OCI-LY1 (cell line): ENCODE measurements around the gene CCDC43.

Experiments
- EZH2 ChIP-seq: fragments of 200-600 bp; sonication (generic), shearing (Covaris generic); IDR thresholded peaks from 2 replicates; pipeline ENCODE4 v1.8.0; 2017; ENCODE audit warnings: borderline replicate concordance, mixed run types, mild to moderate bottlenecking, antibody characterized with exemption, low read length, moderate library complexity, mixed read lengths
- TF ChIP-seq, protein P1 (sequence below): fragments of 200-600 bp; sonication (generic), shearing (Covaris generic); IDR thresholded peaks from 2 replicates; pipeline ENCODE4 v1.5.1; 2017; ENCODE audit warnings: mild to moderate bottlenecking, antibody characterized with exemption, low read length, moderate library complexity, mixed read lengths

DNA sequence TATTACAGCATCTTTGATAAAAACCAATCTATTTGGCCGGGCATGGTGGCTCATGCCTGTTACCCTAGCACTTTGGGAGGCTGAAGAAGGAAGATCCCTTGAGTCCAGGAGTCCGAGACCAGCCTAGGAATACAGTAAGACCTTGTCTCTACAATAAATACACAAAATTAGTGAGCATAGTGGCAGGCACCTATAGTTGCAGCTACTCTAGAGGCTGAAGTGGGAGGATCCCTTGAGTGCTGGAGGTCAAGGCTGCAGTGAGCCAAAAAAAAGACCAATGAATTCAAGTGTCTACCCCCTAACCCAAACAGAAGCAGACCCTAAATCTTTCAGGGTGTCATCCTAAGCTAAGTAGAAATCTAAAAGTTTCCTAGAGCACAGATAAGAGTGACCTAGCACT is 40.6 kb downstream of the CCDC43 start:
- TF ChIP-seq, protein P1, sequence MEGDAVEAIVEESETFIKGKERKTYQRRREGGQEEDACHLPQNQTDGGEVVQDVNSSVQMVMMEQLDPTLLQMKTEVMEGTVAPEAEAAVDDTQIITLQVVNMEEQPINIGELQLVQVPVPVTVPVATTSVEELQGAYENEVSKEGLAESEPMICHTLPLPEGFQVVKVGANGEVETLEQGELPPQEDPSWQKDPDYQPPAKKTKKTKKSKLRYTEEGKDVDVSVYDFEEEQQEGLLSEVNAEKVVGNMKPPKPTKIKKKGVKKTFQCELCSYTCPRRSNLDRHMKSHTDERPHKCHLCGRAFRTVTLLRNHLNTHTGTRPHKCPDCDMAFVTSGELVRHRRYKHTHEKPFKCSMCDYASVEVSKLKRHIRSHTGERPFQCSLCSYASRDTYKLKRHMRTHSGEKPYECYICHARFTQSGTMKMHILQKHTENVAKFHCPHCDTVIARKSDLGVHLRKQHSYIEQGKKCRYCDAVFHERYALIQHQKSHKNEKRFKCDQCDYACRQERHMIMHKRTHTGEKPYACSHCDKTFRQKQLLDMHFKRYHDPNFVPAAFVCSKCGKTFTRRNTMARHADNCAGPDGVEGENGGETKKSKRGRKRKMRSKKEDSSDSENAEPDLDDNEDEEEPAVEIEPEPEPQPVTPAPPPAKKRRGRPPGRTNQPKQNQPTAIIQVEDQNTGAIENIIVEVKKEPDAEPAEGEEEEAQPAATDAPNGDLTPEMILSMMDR = no peak
- TF ChIP-seq EZH2 = no peak
